ENCODE results near the gene SEMA5A.

SEMA5A gene

DNA sequence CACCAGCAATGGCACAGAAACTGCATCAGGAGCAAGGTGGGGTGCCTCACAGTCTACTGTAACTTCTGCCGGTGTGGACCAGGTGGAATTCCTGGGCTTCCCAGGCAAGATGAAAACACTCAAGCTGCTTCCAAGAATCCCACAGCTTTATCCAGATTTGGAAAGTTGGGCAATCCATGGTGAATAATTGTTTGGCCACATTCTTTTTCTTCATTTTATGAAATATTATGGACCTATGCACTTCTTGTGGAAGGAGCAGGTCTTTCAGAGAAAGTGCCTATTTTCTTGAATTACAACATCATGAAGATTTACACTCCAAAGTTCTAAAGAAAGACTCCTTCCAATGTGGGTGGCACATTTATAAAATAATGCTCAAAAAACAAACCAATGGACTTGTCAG is 503.6 kb downstream of the SEMA5A start:
- no peaks in the 10 kb centered on the region for H3K36me3 ChIP-seq (replicated peaks; ENCODE audit: insufficient read depth, low read length)
- no peak overlapping the region for H3K27ac ChIP-seq (ENCODE audit: low read length)
- no peaks in the 10 kb centered on the region for H3F3A ChIP-seq (ENCODE audit: insufficient read depth, low read length)
- H3K27me3 ChIP-seq (replicated peaks; ENCODE audit: insufficient read depth, low read length): no peaks in the 10 kb centered on the region
- no peak overlapping the region for H3K4me2 ChIP-seq (ENCODE audit: low read depth, low read length)
- no peak for DNase-seq
- no peaks in the 10 kb centered on the region for H3K79me2 ChIP-seq (ENCODE audit: low read length)
- no peaks in the 10 kb centered on the region for H4K20me1 ChIP-seq (ENCODE audit: insufficient read depth, low read length)
- H3K4me1 ChIP-seq (ENCODE audit: low read length): no peaks in the 10 kb centered on the region
- no peaks in the 10 kb centered on the region for H3K9me3 ChIP-seq (replicated peaks; ENCODE audit: insufficient read depth, low read length)
- no peak overlapping the region for H3K9ac ChIP-seq (ENCODE audit: low read length)
- TF ChIP-seq, protein P1, sequence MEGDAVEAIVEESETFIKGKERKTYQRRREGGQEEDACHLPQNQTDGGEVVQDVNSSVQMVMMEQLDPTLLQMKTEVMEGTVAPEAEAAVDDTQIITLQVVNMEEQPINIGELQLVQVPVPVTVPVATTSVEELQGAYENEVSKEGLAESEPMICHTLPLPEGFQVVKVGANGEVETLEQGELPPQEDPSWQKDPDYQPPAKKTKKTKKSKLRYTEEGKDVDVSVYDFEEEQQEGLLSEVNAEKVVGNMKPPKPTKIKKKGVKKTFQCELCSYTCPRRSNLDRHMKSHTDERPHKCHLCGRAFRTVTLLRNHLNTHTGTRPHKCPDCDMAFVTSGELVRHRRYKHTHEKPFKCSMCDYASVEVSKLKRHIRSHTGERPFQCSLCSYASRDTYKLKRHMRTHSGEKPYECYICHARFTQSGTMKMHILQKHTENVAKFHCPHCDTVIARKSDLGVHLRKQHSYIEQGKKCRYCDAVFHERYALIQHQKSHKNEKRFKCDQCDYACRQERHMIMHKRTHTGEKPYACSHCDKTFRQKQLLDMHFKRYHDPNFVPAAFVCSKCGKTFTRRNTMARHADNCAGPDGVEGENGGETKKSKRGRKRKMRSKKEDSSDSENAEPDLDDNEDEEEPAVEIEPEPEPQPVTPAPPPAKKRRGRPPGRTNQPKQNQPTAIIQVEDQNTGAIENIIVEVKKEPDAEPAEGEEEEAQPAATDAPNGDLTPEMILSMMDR (IDR thresholded peaks at IDR 0.05; ENCODE audit: low read length): no peak
- TF ChIP-seq EZH2 (optimal IDR thresholded peaks at IDR 0.05; ENCODE audit: low read depth, low read length) (no peak), EZH2phosphoT487 (IDR thresholded peaks at IDR 0.05; ENCODE audit: low read length) (no peak)
- no peaks in the 10 kb centered on the region for H3K9me2 ChIP-seq (replicated peaks; ENCODE audit: insufficient read depth, low read length)
- H3K4me3 ChIP-seq (ENCODE audit: low read length): no peak overlapping the region
- H2AFZ ChIP-seq (ENCODE audit: low read length): no peak overlapping the region

DNA sequence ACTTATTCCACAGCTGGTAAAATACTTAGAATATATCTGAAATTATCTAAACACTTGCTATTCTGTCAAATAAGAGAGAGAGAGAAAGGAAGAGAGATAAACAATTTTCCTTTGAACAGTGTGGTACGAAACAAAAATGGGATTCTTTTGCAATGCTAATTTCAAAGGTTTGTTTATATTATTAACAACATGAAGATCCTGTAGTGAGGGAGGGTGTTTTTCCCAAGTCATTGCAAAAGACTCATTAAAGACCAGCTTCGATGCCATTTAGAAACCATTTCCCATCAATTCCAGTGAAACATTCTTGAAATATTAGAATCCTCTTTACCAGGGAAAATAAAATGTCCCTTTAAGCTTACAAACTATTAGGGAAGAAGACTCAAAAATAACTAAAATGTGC is 505.4 kb downstream of the SEMA5A start:
- H3K9me3 ChIP-seq (replicated peaks; ENCODE audit: insufficient read depth, low read length): no peaks in the 10 kb centered on the region; the same call in 1 of the 2 replicates
- no peaks in the 10 kb centered on the region for H3K79me2 ChIP-seq (ENCODE audit: low read length)
- H3K4me1 ChIP-seq (ENCODE audit: low read length): no peaks in the 10 kb centered on the region
- DNase-seq: no peak
- no peak overlapping the region for H2AFZ ChIP-seq (ENCODE audit: low read length)
- H3K4me3 ChIP-seq (ENCODE audit: low read length): no peak overlapping the region
- no peaks in the 10 kb centered on the region for H3K27me3 ChIP-seq (replicated peaks; ENCODE audit: insufficient read depth, low read length)
- TF ChIP-seq EZH2 (optimal IDR thresholded peaks at IDR 0.05; ENCODE audit: low read depth, low read length) (no peak), EZH2phosphoT487 (IDR thresholded peaks at IDR 0.05; ENCODE audit: low read length) (no peak)
- TF ChIP-seq, protein P1 (IDR thresholded peaks at IDR 0.05; ENCODE audit: low read length): no peak
- H4K20me1 ChIP-seq (ENCODE audit: insufficient read depth, low read length): no peaks in the 10 kb centered on the region
- no peak overlapping the region for H3K4me2 ChIP-seq (ENCODE audit: low read depth, low read length)
- H3K9me2 ChIP-seq (replicated peaks; ENCODE audit: insufficient read depth, low read length): no peaks in the 10 kb centered on the region
- H3K36me3 ChIP-seq (replicated peaks; ENCODE audit: insufficient read depth, low read length): no peaks in the 10 kb centered on the region
- H3K27ac ChIP-seq (ENCODE audit: low read length): no peak overlapping the region
- no peak overlapping the region for H3K9ac ChIP-seq (ENCODE audit: low read length)
- no peaks in the 10 kb centered on the region for H3F3A ChIP-seq (ENCODE audit: insufficient read depth, low read length)

DNA sequence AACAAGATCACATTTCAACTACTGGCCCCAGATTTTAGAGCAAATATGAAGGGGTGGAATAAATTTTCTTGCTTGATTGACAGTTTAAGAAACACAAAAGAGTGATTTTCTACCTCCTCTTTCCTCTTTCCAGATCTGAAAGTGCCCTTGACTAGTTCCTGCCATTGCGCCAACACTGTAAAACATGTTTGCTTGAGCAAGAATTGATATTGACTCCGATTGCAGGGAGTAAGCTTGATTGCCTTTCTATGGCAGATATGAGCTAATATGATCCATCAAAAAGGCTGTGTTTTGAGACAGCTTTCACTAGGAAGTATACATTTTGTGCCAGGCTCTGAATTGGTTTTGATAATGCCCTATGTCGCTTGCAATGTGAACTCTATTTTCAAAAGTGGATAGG is 508.8 kb downstream of the SEMA5A start:
- no peaks in the 10 kb centered on the region for H3K27me3 ChIP-seq (replicated peaks; ENCODE audit: insufficient read depth, low read length)
- H4K20me1 ChIP-seq (ENCODE audit: insufficient read depth, low read length): no peaks in the 10 kb centered on the region
- H3K4me3 ChIP-seq (ENCODE audit: low read length): no peak overlapping the region
- TF ChIP-seq EZH2 (optimal IDR thresholded peaks at IDR 0.05; ENCODE audit: low read depth, low read length): no peak
- no peak overlapping the region for H2AFZ ChIP-seq (ENCODE audit: low read length)
- H3K9ac ChIP-seq (ENCODE audit: low read length): no peak overlapping the region
- no peaks in the 10 kb centered on the region for H3K9me2 ChIP-seq (replicated peaks; ENCODE audit: insufficient read depth, low read length)
- no peaks in the 10 kb centered on the region for H3K36me3 ChIP-seq (replicated peaks; ENCODE audit: insufficient read depth, low read length)
- no peak overlapping the region for H3K27ac ChIP-seq (ENCODE audit: low read length)
- no peaks in the 10 kb centered on the region for H3K4me1 ChIP-seq (ENCODE audit: low read length)
- H3K9me3 ChIP-seq (replicated peaks; ENCODE audit: insufficient read depth, low read length): no peaks in the 10 kb centered on the region; the same call in 1 of the 2 replicates
- no peak for DNase-seq
- H3K79me2 ChIP-seq (ENCODE audit: low read length): no peaks in the 10 kb centered on the region
- no peak overlapping the region for H3K4me2 ChIP-seq (ENCODE audit: low read depth, low read length)
- H3F3A ChIP-seq (ENCODE audit: insufficient read depth, low read length): no peaks in the 10 kb centered on the region

DNA sequence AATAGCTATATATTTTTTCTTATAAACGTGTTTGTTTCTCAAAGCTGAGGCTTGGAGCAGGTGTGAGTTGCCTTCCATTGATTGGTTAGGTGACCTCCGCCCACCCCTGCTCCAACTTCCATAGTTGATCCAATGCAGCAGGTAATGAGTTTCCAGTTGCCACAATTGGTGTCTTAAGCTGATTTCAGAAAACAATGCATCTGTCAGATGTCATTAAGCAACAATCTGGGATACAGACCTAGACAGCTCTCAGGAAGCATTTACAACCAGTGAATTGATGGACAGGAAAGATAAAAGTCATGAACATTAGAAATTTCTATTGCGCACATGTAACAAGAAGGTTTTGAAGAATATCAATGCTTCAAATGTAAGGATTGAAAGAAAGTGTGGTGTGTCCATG is 510.5 kb downstream of the SEMA5A start:
- H3K4me1 ChIP-seq (ENCODE audit: low read length): no peaks in the 10 kb centered on the region
- DNase-seq: no peak
- TF ChIP-seq, protein P1 (IDR thresholded peaks at IDR 0.05; ENCODE audit: low read length): no peak
- no peak for TF ChIP-seq EZH2 (optimal IDR thresholded peaks at IDR 0.05; ENCODE audit: low read depth, low read length)
- no peak for TF ChIP-seq EZH2phosphoT487 (IDR thresholded peaks at IDR 0.05; ENCODE audit: low read length)

More for the DNA sequence above, 510.5 kb downstream of the SEMA5A start:
- Histone ChIP-seq H3K4me2 (ENCODE audit: low read depth, low read length) (no peak overlapping the region), H3K9me3 (replicated peaks; ENCODE audit: insufficient read depth, low read length) (no peaks in the 10 kb centered on the region; the same call in 1 of the 2 replicates), H3K79me2 (ENCODE audit: low read length) (no peaks in the 10 kb centered on the region), H3K9ac (ENCODE audit: low read length) (no peak overlapping the region), H3K9me2 (replicated peaks; ENCODE audit: insufficient read depth, low read length) (no peaks in the 10 kb centered on the region), H3K27ac (ENCODE audit: low read length) (no peak overlapping the region), H3F3A (ENCODE audit: insufficient read depth, low read length) (no peaks in the 10 kb centered on the region), H3K36me3 (replicated peaks; ENCODE audit: insufficient read depth, low read length) (no peaks in the 10 kb centered on the region), H2AFZ (ENCODE audit: low read length) (no peak overlapping the region), H3K4me3 (ENCODE audit: low read length) (no peak overlapping the region), H4K20me1 (ENCODE audit: insufficient read depth, low read length) (no peaks in the 10 kb centered on the region), H3K27me3 (replicated peaks; ENCODE audit: insufficient read depth, low read length) (no peaks in the 10 kb centered on the region)

All from MM.1S (cell line).